HL-60/S4 treated with retinoic acid at 250 ng/mL for 4 days and 3 days (cell line): Measurements from ENCODE around the gene SIK2.
"Not testable (repeated sequence)": the region's sequence is repeated elsewhere in the genome, so short reads cannot be mapped to it uniquely, and the experiment has no call there.

Experiments used
- in situ Hi-C: fragments of 300-500 bp; cut with MboI; formaldehyde crosslinking; loops from 2 replicates; pipeline ENCODE4 v1.7.0; 2022; ENCODE audit warnings: low sequenced_read_pairs

The SIK2 gene

DNA sequence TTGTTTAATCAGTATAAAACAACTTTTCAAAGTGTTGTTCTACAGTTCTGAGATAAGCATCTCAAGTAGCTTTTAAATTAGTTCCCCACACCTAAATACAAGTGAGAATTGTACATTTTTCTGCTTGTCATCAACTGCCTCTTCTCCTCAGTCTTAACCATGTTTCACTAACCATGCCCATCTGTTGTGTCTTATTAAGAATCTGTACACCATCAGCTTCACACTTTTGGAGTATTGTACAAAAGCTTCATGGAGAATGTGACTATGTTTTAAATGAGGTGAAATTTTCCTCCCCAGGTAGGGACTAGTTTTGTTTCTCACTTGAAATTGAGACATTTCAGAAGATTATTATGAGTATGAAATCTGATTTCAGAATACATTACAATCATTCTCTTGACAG is 52.4 kb downstream of the SIK2 start:
- in situ Hi-C loops = no loop called here

GRCh38 chr11:111655924-111656323 is 53.7 kb downstream of the SIK2 start:
- in situ Hi-C loops = no loop called here

DNA sequence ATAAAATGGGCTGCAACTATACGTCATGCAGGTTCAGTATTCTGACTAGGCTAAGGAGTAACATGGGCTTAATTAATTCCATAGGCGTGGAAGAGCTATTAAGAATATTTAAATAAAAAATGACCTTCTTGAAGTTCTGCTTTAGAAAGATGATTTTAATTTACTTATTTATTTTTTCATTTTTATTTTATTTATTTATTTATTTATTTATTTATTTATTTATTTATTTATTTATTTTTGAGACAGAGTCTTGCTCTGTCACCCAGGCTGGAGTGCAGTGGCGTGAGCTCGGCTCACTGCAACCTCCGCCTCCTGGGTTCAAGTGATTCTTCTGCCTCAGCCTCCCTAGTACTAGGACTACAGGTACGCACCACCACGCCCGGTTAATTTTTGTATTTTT is 55.7 kb downstream of the SIK2 start:
- in situ Hi-C loops = not testable (repeated sequence)

DNA sequence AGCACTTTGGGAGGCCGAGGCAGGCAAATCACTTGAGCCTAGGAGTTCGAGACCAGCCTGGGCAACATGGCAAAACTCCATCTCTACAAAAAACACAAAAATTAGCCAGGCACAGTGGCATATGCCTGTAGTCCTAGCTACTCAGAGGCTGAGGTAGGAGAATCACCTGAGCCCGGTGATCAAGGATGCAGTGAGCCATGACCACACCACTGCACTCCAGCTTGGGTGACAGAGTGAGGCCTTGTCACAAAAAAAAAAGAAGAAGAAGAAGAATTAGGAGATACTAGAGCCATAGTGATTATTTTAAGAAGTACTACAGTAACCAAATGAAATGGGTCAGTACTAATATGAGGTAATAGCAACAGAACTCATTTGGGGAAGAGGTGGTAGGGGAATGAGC is 56.2 kb downstream of the SIK2 start:
- in situ Hi-C loops = not testable (repeated sequence)

DNA sequence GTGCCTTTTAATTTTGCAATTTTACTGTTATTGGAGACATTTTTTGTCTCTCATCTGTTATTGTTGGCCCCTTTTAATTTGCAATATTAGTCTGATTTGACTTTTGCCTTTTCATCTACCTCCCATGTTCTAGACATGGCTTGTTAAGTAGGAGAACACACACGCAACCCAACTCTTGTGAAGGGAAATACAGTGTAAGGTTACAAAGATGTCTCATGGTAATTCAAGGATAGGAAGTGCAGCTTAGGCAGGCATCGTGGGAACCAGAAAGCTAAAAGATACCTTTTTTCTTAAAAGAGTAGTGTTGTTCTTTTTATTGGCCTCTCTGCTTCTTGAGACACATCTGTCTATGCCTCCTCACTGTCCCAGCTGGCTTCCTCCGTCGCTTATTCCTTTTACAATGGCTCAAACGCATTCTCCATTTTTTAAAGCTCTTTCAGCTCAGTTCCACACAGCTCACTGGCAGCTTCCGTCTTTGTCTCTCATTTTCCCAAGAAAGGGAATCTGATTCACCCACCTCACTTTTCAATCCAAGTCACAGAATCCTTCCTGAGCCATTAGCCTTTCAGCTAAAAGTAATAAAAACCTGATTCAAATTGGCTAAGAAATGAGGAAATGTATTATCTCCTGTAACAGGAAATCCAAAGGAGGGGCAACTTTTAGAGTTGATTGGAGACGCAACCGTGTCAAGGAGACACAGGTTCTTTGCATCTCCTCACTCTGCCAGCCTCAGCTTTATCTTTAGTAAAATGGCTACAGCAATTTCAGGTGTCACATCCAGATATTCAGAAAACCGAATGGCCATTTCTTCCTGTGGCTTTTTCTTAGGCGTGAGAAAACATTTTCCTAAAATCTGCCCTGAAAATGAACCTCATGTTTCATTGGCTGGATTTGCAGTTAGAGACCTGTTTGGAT is 57.2 kb downstream of the SIK2 start:
- in situ Hi-C loops = no loop called here

DNA sequence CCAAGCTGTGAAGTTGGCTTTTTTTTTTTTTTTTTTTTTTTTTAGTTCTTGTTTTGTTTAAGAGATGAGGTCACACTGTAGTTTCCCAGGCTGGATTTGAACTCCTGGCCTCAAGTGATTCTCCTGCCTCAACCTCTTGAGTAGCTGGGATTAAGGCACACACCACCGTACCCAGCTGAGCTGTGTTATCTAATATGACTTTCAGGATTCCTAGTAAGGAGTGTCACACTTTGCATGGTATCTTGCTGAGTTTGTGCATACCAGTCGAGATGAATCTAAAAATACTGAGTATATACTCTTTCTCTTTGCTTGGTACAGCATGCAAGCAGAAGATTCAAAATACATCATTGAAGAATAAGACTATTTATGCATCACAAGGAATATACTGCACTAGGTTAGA is 58.6 kb downstream of the SIK2 start:
- in situ Hi-C loops = no loop called here

GRCh38 chr11:111663820-111664219 is 61.6 kb downstream of the SIK2 start:
- in situ Hi-C loops = no loop called here

DNA sequence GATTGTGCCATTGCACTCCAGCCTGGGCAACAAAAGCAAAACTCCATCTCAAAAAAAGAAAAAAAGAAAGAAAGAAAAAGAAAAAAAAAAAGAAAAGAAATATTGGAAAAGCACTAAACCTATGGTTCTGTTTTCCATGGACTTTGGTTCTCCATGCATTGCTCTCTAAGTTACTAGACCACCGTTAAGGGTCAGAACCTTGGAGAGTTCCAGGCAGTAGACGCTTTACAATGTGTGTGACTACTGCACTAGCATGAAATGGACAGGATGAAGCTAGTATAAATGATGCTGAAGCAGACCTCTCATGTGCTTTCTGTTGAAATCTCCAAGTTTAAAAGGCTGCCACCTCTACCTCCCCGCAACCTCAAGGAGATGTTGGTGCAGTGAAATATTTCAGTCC is 63.5 kb downstream of the SIK2 start:
- in situ Hi-C loops = no loop called here

DNA sequence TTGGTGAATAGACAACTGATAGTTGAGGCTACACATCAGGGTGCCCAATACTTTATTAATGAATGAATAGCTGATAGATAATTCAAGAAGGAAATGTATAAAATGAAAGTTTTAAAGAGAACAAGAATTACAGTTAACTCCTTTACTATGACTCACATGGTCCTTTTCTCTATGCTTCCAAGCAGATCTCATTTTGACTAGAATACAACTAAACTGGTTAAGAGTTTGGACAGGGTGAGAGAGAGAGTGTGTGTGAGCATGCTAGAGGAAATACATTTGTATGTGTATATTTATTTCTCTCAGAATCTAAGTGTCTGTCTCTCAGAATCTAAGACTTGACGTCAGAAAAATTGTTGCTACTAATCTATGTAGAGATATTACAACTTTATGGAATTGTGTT is 66.7 kb downstream of the SIK2 start:
- in situ Hi-C loops = no loop called here

GRCh38 chr11:111671383-111671782 is 69.1 kb downstream of the SIK2 start:
- in situ Hi-C loops = no loop called here

DNA sequence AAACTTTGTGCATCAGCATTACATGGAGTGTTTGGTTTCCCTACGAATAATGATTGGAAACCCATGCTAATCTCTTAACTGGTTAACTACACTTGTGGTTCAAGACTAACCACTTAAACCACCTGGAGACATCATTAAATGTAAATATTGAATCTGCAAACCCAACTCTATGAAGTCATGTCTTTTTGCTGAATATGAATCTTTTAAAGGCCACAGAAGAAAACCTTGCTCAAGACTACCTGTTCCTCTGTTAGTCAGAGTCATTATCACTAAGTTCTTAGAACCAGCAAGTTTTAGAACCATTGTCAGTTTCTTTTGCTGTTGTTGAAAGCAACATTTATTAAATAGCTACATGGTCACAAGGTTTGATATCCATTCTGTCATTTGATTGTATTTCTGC is 70.7 kb downstream of the SIK2 start:
- in situ Hi-C loops = no loop called here

- in situ Hi-C loops = no loop called here
Measured at GRCh38 chr11:111674941-111675340, 72.7 kb downstream of the SIK2 start.

- in situ Hi-C loops = no loop called here
Measured at GRCh38 chr11:111675891-111676290, 73.6 kb downstream of the SIK2 start.

DNA sequence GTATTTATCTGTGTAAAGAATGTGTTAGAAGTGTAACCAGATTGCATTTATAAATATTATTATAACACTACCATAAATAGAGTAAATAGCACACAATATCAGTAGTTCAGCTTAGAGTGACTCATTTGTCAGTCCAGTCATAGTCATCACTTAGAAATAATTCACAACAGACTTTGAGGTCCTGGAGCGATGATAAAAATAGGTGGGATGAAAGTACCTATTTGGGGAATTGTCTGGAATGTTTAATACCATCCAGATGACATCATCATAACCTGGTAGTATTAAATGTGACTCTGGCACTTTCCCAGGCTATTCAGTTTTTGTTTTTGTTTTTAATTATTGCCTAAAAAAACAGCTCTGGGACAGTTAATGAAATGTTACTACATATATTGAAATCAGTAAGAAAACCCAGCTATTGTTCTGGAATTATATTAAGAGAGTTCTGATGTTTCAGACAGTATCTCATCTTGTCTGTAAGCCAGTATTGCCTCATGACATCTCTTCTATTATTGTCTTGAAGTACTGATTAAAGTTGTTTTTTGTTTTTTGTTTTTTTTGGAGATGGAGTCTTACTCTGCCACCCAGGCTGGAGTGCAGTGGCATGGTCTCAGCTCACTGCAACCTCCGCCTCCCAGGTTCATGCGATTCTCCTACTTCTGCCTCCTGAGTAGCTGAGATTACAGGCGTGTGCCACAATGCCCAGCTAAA is 74.8 kb downstream of the SIK2 start:
- in situ Hi-C loops = no loop called here

DNA sequence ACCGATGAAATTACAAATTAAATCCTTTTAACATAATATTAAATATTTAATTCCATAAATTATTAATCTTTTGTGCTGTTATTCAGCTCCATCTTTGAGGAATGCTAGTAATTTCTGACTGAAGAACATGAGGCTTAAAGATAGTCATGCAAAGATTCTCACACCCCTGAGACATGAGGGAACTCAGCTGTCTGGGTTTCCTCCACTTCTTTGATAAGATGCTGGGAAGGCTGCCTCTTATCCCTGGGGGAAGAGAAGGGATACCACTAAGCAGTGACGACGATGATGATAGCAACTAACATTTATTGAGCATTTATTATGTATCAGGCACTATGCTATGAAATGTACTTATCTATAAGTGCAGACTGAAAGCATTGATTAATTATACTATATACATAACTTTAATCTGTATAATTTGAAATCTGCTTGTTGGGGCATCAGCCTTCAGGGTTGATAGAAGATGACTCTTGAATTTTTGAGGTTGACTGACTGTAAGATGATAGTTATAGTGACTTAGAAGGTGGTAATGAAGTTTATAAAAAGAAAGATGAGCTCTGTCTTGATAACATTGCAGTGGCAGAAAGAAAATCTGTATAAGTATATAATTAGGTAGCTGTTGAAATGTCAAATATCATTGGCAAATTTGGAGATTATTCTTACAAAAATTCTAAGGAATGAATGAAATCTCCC is 78.4 kb downstream of the SIK2 start:
- in situ Hi-C loops = no loop called here

DNA sequence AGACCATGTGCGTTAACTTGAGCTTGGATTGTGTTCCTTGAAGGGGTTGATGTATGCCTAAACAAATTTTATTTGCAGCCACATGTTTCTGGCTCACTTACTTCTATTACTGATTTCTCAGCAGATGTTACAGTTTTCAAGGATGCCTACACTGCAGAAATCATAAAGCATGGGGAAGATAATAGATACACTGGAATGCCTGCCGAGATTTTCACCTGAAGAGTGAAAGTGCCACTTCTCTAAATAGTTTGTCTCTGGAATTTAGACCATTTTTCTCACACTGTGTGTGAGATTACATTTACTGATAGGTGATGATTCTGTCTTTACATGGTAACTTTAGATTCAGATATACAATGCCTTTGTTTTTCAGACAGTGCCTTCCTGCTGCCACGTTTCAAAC is 81.6 kb downstream of the SIK2 start:
- in situ Hi-C loops = no loop called here

GRCh38 chr11:111684251-111684650 is 82.0 kb downstream of the SIK2 start:
- in situ Hi-C loops = no loop called here

- in situ Hi-C loops = no loop called here
Measured at GRCh38 chr11:111688013-111688412, 85.8 kb downstream of the SIK2 start.

DNA sequence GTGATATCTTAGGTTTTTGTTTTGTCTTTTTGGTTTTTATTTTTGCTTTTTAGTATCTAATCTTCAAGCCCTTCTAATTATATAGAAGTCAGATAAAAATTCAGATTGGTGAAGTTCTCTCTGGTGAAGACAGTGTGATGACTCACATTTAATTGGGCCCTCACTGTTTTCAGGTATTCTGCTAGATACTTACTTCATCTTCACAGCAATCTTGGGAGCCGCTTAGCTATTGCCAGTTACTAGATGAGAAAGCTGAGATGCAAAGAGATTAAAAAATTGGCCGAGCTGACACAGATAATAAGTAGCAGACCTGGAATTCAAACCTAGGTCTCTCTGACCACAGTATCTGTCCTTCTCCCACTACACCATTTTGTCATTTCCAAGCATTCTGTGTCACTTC is 88.9 kb downstream of the SIK2 start:
- in situ Hi-C loops = no loop called here

GRCh38 chr11:111691741-111692140 is 89.5 kb downstream of the SIK2 start:
- in situ Hi-C loops = no loop called here

DNA sequence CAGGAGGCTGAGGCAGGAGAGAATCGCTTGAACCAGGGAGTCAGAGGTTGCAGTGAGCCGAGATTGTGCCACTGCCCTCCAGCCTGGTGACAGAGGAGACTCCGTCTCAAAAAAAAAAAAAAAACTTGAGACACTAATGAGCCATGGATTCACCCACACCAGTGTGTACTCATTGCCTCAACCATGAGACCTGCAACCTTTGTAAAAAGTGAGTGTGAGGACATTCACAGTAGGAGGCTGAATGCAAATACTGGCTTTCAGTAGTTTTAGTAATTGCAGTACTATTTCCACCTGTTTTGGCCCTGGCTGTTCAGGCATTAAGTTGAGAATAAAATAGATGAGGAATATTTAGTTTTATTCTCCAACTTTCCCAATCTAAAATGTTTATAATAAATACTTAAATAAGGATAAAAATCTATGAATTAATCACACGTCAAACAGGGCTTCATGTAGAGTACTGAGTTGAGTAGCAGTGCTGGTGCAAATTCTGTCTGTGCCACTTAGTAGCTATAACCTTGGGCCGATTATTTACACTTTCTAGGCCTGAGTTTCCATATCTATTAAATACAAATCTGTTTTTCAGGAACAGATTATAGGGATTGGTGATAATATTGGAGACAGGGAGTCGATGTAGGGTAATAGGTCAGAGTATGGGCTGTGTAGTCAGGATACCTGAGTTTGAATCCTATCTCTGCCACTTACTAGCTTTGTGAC is 91.1 kb downstream of the SIK2 start:
- in situ Hi-C loops = no loop called here
